K562 (cell line): Measurements from ENCODE around the gene RUNX3. TPM values are rescaled to one million over a fixed set of nuclear protein-coding genes. Genes with fewer than 3 reads are reported as not detected.

Experiments
- ATAC-seq: fragments of 200-7000 bp; cut with Tn5 transposase; 3 replicates; pipeline ENCODE4 v1.9.1; 2020; ENCODE audit warnings: moderate library complexity
- BruUV-seq: library from RNA; stranded (reverse); fragments of 400-500 nt; replicated peaks from 2 replicates; lab custom pipeline; 2021; lab: Mats Ljungman, UMichigan
- CTCF ChIA-PET: fragments of 300-600 bp; formaldehyde crosslinking; extraction: SDS; loops from one replicate; lab custom pipeline; 2021; ENCODE audit warnings: low intra/inter-chr PET ratio; lab: Yijun Ruan, JAX
- POLR2A ChIA-PET: fragments of 300-600, 350-650 bp; sonication (Branson Sonifier 250); formaldehyde crosslinking; extraction: SDS; loops from one replicate; lab custom pipeline; 2021; ENCODE audit warnings: antibody characterized with exemption, inconsistent platforms; lab: Yijun Ruan, JAX
- DNase-seq, 4 experiments: peaks; one replicate each; pipeline versions ENCODE4 v3.0.0 to v3.0.0-alpha.2; 2011 to 2018; ENCODE audit warnings: low spot score in 3 of 4, mixed read lengths in 3 of 4; ENCODE audit errors: extremely low read depth in 1 of 4
- FAIRE-seq: peaks from 2 replicates; lab custom pipeline; 2011; peaks lifted over from hg19 to GRCh38; lab: Jason Lieb, UNC
- H2AFZ ChIP-seq: 2 replicates; pipeline ENCODE4 v1.6.0; 2011; ENCODE audit warnings: low read depth, low read length, control low read depth, inconsistent platforms
- H3K27ac ChIP-seq: fragments of 200-600 bp; 3 replicates; pipeline ENCODE4 v1.8.0; 2011; ENCODE audit warnings: low read depth, mild to moderate bottlenecking, control low read depth, inconsistent platforms, low read length, moderate library complexity, mixed read lengths; ENCODE audit errors: extremely low read depth
- H3K27me3 ChIP-seq, 2 experiments: fragments of 300-600 bp in 1 of 2; 2 replicates in 1 of 2; 3 replicates in 1 of 2; pipeline versions ENCODE4 v1.6.0 to v1.8.0; 2011; ENCODE audit warnings: inconsistent platforms in 2 of 2, low read length in 2 of 2, mild to moderate bottlenecking in 1 of 2, mixed read lengths in 1 of 2, moderate library complexity in 1 of 2; ENCODE audit not compliant: control insufficient read depth in 2 of 2, insufficient read depth in 2 of 2
- H3K36me3 ChIP-seq: fragments of 300-600 bp; 3 replicates; pipeline ENCODE4 v1.8.0; 2011; ENCODE audit warnings: mild to moderate bottlenecking, low read length, inconsistent platforms; ENCODE audit not compliant: control insufficient read depth, insufficient read depth
- H3K4me1 ChIP-seq, 2 experiments: fragments of 200-600 bp in 1 of 2; replicated peaks in 1 of 2; 2 replicates in 1 of 2; 3 replicates in 1 of 2; pipeline versions ENCODE4 v1.5.1 to v1.8.0; 2011; ENCODE audit warnings: inconsistent platforms in 2 of 2, low read length in 2 of 2, mild to moderate bottlenecking in 1 of 2, mixed read lengths in 1 of 2, moderate library complexity in 1 of 2; ENCODE audit not compliant: control insufficient read depth in 2 of 2, insufficient read depth in 2 of 2
- H3K4me2 ChIP-seq: 2 replicates; pipeline ENCODE4 v1.6.1; 2011; ENCODE audit warnings: low read length, control low read depth, inconsistent platforms, mixed read lengths; ENCODE audit not compliant: insufficient read depth
- H3K4me3 ChIP-seq: fragments of 200-600 bp; sonication (generic), shearing (Covaris generic); 2 replicates; pipeline ENCODE4 v1.5.1; 2016; ENCODE audit warnings: control low read depth, inconsistent platforms
- H3K79me2 ChIP-seq: fragments of 200-600 bp; 3 replicates; pipeline ENCODE4 v1.8.0; 2011; ENCODE audit warnings: low read length, inconsistent platforms; ENCODE audit not compliant: control insufficient read depth, insufficient read depth
- H3K9ac ChIP-seq, 2 experiments: 2 replicates each; pipeline versions ENCODE4 v1.6.0 to v1.6.1; 2011; ENCODE audit warnings: low read depth in 2 of 2, low read length in 2 of 2, control low read depth in 1 of 2, inconsistent platforms in 1 of 2, mild to moderate bottlenecking in 1 of 2, mixed read lengths in 1 of 2; ENCODE audit not compliant: insufficient read depth in 1 of 2
- H3K9me1 ChIP-seq: one replicate; pipeline ENCODE4 v1.6.0; 2011; ENCODE audit warnings: inconsistent platforms, mild to moderate bottlenecking, low read length, moderate library complexity; ENCODE audit not compliant: control insufficient read depth, insufficient read depth
- H3K9me3 ChIP-seq: replicated peaks from 2 replicates; pipeline ENCODE4 v1.5.1; 2011; ENCODE audit warnings: low read depth, low read length, inconsistent platforms; ENCODE audit not compliant: control insufficient read depth, insufficient read depth
- H4K20me1 ChIP-seq: replicated peaks from 2 replicates; pipeline ENCODE4 v1.6.1; 2011; ENCODE audit warnings: low read length, inconsistent platforms, mixed read lengths; ENCODE audit not compliant: control insufficient read depth, insufficient read depth
- CSDE1 ChIP-seq, 2 experiments: fragments of 450-650 bp; IDR thresholded peaks; 2 replicates each; pipeline ENCODE4 v1.6.1; 2016; ENCODE audit warnings: mild to moderate bottlenecking in 1 of 2
- CTBP1 ChIP-seq: fragments of 450-650 bp; IDR thresholded peaks from 2 replicates; pipeline ENCODE4 v1.6.1; 2016; ENCODE audit warnings: borderline replicate concordance
- CXXC5 ChIP-seq: fragments of 250-450 bp; sonication (Bioruptor Pico); IDR thresholded peaks from 2 replicates; pipeline ENCODE4 v1.8.0; 2022; ENCODE audit warnings: inconsistent platforms, mild to moderate bottlenecking, moderate library complexity
- FOSL1 ChIP-seq: fragments of 200-800 bp; sonication (Bioruptor generic); conservative IDR thresholded peaks from 2 replicates; pipeline ENCODE4 v1.6.1; 2016; ENCODE audit warnings: missing genetic modification characterization, missing compliant biosample characterization
- RAD21 ChIP-seq, 2 experiments: fragments of 250-450 bp in 1 of 2; fragments of 450-650 bp in 1 of 2; sonication (Bioruptor Pico) in 1 of 2; formaldehyde crosslinking in 1 of 2; IDR thresholded peaks in 1 of 2; conservative IDR thresholded peaks in 1 of 2; 2 replicates each; pipeline versions ENCODE4 v1.4.0 to v1.8.0; 2020 to 2022; ENCODE audit warnings: mild to moderate bottlenecking in 2 of 2, moderate library complexity in 1 of 2
- RB1 ChIP-seq: fragments of 450-650 bp; IDR thresholded peaks from 2 replicates; pipeline ENCODE4 v1.6.1; 2017; ENCODE audit warnings: low read depth, mild to moderate bottlenecking
- SRF ChIP-seq, 2 experiments: fragments of 250-450, 450-650 bp in 1 of 2; sonication (Bioruptor Pico) in 1 of 2; sonication (generic) in 1 of 2; formaldehyde crosslinking; IDR thresholded peaks; 2 replicates each; pipeline versions ENCODE4 v1.5.0 to v1.5.1; 2020 to 2022; ENCODE audit warnings: mild to moderate bottlenecking in 1 of 2, missing genetic modification reagents in 1 of 2
- WGBS: fragments of 100-300 bp; shearing (Covaris generic); methylation state at CpG from one replicate; pipeline ENCODE4 v1.1.6; 2016; ENCODE audit warnings: low coverage, mixed read lengths; ENCODE audit not compliant: insufficient coverage; ENCODE audit errors: missing lambda C conversion rate; 5-methylcytosine and 5-hydroxymethylcytosine counted together
- in situ Hi-C: fragments of 300-500 bp; cut with MboI; formaldehyde crosslinking; loops from 4 replicates; pipeline ENCODE4 v1.15.0; 2018; ENCODE audit warnings: inconsistent platforms, mixed read lengths
- intact Hi-C: fragments of 100-400 bp; cut with micrococcal nuclease; formaldehyde crosslinking; loops from 2 replicates; pipeline ENCODE4 v1.14.2; 2022
- polyA plus RNA-seq, 8 experiments: library from polyadenylated mRNA; depleted of rRNA in 4 of 8; stranded (reverse) in 5 of 8; unstranded in 3 of 8; fragments of >200 nt; fragmentation: Nextera tagmentation in 2 of 8; fragmentation: Illumina TruSeq in 1 of 8; extraction: Ambion mirVana in 2 of 8; extraction: Trizol in 1 of 8; gene quantifications; 2 replicates each; pipeline versions ENCODE4 v1.2.1 to v1.2.3, GENCODE V29; 2011 to 2014; ENCODE audit warnings: inconsistent platforms in 1 of 8, missing spikeins in 1 of 8
- total RNA-seq, 7 experiments: library from RNA; depleted of rRNA in 6 of 7; stranded (reverse); fragments of >200 nt in 6 of 7; fragmentation: Illumina TruSeq in 2 of 7; extraction: Trizol in 2 of 7; gene quantifications; 2 replicates each; pipeline versions ENCODE4 v1.2.1 to v1.2.3, GENCODE V29; 2011 to 2021; ENCODE audit warnings: low replicate concordance in 1 of 7
- TF ChIP-seq, protein P1 (sequence below), 2 experiments: IDR thresholded peaks; 2 replicates each; pipeline ENCODE4 v1.6.1; 2012; ENCODE audit warnings: improper control_type of control experiment in 2 of 2, low read depth in 2 of 2, low read length in 2 of 2, borderline replicate concordance in 1 of 2
- TF ChIP-seq, protein P2 (sequence below): fragments of 450-650 bp; IDR thresholded peaks from 2 replicates; pipeline ENCODE4 v1.6.1; 2017; ENCODE audit warnings: antibody characterized with exemption
- TF ChIP-seq, protein P3 (sequence below): fragments of 200-800 bp; sonication (Bioruptor generic); IDR thresholded peaks from 2 replicates; pipeline ENCODE4 v1.6.1; 2017; ENCODE audit warnings: missing genetic modification characterization, missing compliant biosample characterization
- TF ChIP-seq, protein P4 (sequence below): fragments of 250-450 bp; sonication (Bioruptor Pico); IDR thresholded peaks from 2 replicates; pipeline ENCODE4 v1.8.0; 2021; ENCODE audit warnings: mild to moderate bottlenecking, moderate library complexity

RUNX3 gene
- total and polyA plus RNA-seq, 9 of the 15 experiments (the other 6 are each of a cell fraction or from before 2014, with no cell fraction given) = 0.01 to 0.64 (median 0.09) TPM

DNA sequence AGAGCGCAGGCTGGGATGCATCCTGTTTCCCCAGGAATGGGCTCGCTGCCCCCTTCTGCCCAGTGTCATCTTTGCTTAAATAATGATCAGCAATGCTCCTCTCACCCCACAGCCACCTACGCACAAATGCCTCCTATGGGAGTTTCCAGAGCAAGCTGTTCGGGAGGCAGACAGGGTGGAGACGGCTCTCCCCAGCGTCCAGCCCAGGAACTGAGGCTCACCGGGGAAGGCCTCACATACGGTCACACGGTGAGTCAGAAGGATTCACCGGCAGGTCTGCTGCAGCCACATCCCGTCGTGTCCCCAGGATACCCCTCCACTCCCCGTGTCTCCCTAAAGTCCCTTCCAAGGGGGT lies 40.3 kb upstream of the RUNX3 start:
- DNase-seq (peak in 3 of 4 experiments; percentile 32 to 48 (median 36)), FAIRE-seq (no peak), ATAC-seq (peak; percentile 79)
- H3K9me3 ChIP-seq = peaks cover 4% of the 10 kb centered on the region
- POLR2A ChIA-PET = interaction anchor here (0.7 to 1.3 kb wide), 2 partner anchors 11 to 19 kb away, joined by 3 read pairs; no protein-coding TSS in a partner anchor
- H4K20me1 ChIP-seq = no peaks in the 10 kb centered on the region; the same call in 1 of the 2 replicates
- H3K9ac ChIP-seq = peak overlapping the region in 1 of 2 experiments; percentile 53; a peak in 1 of 4 replicates
- in situ Hi-C loops = no loop called here
- no peak overlapping the region for H3K4me3 ChIP-seq
- peaks cover 11 to 45% of the 10 kb centered on the region in 2 experiments; a peak in 4 of 5 replicates for H3K27me3 ChIP-seq
- intact Hi-C loops = no loop called here
- no peak overlapping the region; the same call in 1 of the 2 replicates for H3K4me2 ChIP-seq
- H3K4me1 ChIP-seq = peaks cover 4 to 12% of the 10 kb centered on the region in 2 experiments; a peak in 3 of 5 replicates
- 0 out of 2 replicates have a peak overlapping the region, but pooled peaks have one; percentile 10 for H2AFZ ChIP-seq
- CTCF ChIA-PET = no interaction called here
- H3K36me3 ChIP-seq = no peaks in the 10 kb centered on the region
- 7% methylated on average over 13 of the region's 13 CpGs for WGBS
- no peaks in the 10 kb centered on the region for H3K9me1 ChIP-seq
- H3K79me2 ChIP-seq = no peaks in the 10 kb centered on the region
- BruUV-seq = no TSS peak
- no peak overlapping the region for H3K27ac ChIP-seq
- TF ChIP-seq FOSL1 = peak; percentile 70
- TF ChIP-seq CXXC5 (CRISPR knock-in tag) = no peak
- TF ChIP-seq RAD21 (CRISPR knock-in tag; conservative IDR thresholded peaks at IDR 0.05 in 1 of 2, IDR thresholded peaks at IDR 0.05 in 1 of 2) = peak in 1 of 2 experiments; percentile 41; a peak in 2 of 4 replicates
- TF ChIP-seq, protein P1, sequence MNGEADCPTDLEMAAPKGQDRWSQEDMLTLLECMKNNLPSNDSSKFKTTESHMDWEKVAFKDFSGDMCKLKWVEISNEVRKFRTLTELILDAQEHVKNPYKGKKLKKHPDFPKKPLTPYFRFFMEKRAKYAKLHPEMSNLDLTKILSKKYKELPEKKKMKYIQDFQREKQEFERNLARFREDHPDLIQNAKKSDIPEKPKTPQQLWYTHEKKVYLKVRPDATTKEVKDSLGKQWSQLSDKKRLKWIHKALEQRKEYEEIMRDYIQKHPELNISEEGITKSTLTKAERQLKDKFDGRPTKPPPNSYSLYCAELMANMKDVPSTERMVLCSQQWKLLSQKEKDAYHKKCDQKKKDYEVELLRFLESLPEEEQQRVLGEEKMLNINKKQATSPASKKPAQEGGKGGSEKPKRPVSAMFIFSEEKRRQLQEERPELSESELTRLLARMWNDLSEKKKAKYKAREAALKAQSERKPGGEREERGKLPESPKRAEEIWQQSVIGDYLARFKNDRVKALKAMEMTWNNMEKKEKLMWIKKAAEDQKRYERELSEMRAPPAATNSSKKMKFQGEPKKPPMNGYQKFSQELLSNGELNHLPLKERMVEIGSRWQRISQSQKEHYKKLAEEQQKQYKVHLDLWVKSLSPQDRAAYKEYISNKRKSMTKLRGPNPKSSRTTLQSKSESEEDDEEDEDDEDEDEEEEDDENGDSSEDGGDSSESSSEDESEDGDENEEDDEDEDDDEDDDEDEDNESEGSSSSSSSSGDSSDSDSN (IDR thresholded peaks at IDR 0.05; ENCODE audit: borderline replicate concordance in 1 of 2, low read depth in 2 of 2, low read length in 2 of 2) = peak; percentile 71 to 93; a peak in 3 of 4 replicates
- peak; percentile 50; the same call in 1 of the 2 replicates for TF ChIP-seq CTBP1
- TF ChIP-seq, protein P2, sequence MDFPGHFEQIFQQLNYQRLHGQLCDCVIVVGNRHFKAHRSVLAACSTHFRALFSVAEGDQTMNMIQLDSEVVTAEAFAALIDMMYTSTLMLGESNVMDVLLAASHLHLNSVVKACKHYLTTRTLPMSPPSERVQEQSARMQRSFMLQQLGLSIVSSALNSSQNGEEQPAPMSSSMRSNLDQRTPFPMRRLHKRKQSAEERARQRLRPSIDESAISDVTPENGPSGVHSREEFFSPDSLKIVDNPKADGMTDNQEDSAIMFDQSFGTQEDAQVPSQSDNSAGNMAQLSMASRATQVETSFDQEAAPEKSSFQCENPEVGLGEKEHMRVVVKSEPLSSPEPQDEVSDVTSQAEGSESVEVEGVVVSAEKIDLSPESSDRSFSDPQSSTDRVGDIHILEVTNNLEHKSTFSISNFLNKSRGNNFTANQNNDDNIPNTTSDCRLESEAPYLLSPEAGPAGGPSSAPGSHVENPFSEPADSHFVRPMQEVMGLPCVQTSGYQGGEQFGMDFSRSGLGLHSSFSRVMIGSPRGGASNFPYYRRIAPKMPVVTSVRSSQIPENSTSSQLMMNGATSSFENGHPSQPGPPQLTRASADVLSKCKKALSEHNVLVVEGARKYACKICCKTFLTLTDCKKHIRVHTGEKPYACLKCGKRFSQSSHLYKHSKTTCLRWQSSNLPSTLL = no peak
- TF ChIP-seq CSDE1 (IDR thresholded peaks at IDR 0.05) = no peak
- peak in 1 of 2 experiments; percentile 54; a peak in 1 of 4 replicates for TF ChIP-seq SRF (CRISPR knock-in tag; IDR thresholded peaks at IDR 0.05)
- TF ChIP-seq, protein P3, sequence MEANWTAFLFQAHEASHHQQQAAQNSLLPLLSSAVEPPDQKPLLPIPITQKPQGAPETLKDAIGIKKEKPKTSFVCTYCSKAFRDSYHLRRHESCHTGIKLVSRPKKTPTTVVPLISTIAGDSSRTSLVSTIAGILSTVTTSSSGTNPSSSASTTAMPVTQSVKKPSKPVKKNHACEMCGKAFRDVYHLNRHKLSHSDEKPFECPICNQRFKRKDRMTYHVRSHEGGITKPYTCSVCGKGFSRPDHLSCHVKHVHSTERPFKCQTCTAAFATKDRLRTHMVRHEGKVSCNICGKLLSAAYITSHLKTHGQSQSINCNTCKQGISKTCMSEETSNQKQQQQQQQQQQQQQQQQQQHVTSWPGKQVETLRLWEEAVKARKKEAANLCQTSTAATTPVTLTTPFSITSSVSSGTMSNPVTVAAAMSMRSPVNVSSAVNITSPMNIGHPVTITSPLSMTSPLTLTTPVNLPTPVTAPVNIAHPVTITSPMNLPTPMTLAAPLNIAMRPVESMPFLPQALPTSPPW (CRISPR knock-in tag) = peak; percentile 36
- TF ChIP-seq RB1 = no peak
- TF ChIP-seq, protein P4, sequence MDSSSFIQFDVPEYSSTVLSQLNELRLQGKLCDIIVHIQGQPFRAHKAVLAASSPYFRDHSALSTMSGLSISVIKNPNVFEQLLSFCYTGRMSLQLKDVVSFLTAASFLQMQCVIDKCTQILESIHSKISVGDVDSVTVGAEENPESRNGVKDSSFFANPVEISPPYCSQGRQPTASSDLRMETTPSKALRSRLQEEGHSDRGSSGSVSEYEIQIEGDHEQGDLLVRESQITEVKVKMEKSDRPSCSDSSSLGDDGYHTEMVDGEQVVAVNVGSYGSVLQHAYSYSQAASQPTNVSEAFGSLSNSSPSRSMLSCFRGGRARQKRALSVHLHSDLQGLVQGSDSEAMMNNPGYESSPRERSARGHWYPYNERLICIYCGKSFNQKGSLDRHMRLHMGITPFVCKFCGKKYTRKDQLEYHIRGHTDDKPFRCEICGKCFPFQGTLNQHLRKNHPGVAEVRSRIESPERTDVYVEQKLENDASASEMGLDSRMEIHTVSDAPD = no peak
